Epithelial cell of esophagus (primary cell): Measurements from ENCODE around the gene OLA1.

Experiments used
- DNase-seq: peaks from one replicate; pipeline ENCODE4 v3.0.0; 2010; ENCODE audit warnings: low read depth
- H3K4me3 ChIP-seq: 2 replicates; pipeline ENCODE4 v1.5.1; 2011; ENCODE audit warnings: mild to moderate bottlenecking, low read length, control low read depth
- TF ChIP-seq, protein P1 (sequence below): IDR thresholded peaks from 2 replicates; pipeline ENCODE4 v1.5.1; 2011; ENCODE audit warnings: low read depth, mild to moderate bottlenecking, low read length, control low read depth, inconsistent platforms; ENCODE audit not compliant: insufficient read depth; ENCODE audit errors: missing control alignments

Gene OLA1

GRCh38 chr2:174054926-174055325 lies 193.4 kb downstream of the OLA1 start:
- TF ChIP-seq, protein P1, sequence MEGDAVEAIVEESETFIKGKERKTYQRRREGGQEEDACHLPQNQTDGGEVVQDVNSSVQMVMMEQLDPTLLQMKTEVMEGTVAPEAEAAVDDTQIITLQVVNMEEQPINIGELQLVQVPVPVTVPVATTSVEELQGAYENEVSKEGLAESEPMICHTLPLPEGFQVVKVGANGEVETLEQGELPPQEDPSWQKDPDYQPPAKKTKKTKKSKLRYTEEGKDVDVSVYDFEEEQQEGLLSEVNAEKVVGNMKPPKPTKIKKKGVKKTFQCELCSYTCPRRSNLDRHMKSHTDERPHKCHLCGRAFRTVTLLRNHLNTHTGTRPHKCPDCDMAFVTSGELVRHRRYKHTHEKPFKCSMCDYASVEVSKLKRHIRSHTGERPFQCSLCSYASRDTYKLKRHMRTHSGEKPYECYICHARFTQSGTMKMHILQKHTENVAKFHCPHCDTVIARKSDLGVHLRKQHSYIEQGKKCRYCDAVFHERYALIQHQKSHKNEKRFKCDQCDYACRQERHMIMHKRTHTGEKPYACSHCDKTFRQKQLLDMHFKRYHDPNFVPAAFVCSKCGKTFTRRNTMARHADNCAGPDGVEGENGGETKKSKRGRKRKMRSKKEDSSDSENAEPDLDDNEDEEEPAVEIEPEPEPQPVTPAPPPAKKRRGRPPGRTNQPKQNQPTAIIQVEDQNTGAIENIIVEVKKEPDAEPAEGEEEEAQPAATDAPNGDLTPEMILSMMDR, result no peak
- no peak for DNase-seq
- H3K4me3 ChIP-seq, result no peak overlapping the region

DNA sequence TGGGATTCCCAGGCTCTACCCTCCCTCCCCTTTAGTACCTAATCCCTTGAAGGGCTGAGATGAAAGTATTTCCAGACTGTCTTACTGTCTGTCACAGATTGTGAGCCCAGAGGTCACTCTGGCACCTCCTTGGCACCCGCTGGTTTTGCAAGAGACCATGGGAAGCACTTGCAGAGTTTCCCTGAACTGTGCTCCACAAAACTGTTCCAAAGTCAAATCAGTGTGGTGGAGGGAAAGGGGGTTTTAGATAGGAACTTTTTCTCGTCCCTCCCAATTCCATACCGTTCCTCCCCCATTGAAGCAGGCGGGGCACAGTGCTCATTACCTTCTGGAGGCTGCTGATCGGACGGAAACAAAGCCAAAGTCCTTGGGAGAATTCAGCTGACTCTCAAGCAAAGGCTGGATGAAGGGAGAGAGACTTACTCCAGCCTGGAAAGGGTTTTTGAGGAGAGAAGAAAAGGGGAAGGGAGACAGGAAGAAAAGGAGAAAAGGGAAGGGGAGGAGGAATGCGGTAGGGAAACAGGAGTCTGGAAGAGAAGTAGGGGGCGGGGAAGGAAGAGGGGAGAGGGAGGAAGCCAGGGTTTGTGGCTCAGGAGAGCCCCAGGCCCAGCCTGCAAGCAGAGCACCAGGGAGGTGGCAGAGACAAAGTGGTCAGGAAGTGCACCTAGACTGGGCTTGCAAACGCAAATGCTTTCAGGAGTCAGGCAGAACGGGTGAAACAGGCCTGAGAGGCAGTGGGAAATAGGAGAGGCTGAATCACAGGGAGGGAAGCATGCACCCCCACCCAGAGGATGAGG lies 194.8 kb downstream of the OLA1 start:
- peak; percentile 80 for DNase-seq
- TF ChIP-seq, protein P1, result no peak
- H3K4me3 ChIP-seq, result no peak overlapping the region

- TF ChIP-seq, protein P1, result no peak
- no peak for DNase-seq
- H3K4me3 ChIP-seq, result no peak overlapping the region
Observed at GRCh38 chr2:174052584-174052976, 195.8 kb downstream of the OLA1 start.

DNA sequence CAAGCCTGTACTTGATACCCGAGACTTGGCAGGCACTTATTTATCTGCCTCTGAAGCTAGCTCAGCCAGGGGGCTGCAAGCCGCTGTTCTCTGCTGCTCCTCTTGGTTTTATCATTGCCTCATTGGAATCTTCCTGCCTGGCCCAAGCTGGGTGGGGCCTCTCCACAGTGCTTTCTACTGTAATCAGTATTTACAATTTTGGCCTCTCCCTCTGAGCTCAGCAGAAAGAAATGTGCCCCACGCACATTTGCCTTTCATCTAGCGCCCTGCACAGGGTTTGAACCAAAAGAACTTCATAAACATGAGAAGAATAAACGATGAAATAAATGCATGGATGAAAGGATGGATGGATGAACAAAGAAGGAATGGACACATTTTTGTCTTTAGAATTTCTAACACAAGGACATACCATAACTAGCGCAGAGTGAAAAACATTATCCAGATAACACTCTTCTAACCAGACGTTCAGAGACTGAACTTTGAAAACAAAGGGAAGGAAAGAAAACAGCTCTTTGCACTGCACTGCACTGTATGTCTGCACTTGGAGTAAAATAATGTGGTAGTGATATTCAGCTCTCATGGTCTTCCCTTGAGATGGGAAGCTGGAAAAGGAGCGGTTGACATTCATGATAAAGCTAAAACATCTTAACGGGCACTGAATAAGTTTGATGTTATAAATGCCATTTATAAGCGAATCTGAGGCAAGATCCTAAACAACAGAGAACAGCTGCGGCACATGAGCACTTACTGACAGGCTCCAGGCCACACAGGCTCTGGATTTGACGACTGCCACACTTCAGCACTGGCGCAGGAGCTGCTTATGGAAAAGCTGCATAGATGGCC lies 196.4 kb downstream of the OLA1 start:
- DNase-seq, result peak; percentile 80
- no peak overlapping the region for H3K4me3 ChIP-seq

DNA sequence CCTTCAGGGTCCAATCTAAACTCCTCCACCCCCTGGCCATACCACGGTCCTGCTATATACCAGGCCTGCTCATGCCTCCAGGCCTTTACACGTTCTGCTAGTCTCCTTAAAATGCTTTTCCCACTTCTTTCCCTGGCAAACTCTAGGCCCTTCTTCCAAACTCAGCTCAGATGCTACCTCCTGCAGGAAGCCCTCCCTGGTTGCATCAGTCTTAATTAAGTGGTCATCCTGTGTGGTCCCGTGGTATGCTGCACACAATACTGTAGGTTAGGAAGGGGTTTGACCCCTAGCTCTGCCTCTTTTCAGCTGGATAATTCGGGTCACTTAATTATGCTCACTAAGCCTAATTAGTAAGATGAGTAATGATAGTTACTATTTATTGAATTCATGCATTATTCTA lies 197.3 kb downstream of the OLA1 start:
- TF ChIP-seq, protein P1, result no peak
- no peak overlapping the region for H3K4me3 ChIP-seq
- no peak for DNase-seq

More for the DNA sequence above, 196.4 kb downstream of the OLA1 start:
- TF ChIP-seq, protein P1, result no peak

DNA sequence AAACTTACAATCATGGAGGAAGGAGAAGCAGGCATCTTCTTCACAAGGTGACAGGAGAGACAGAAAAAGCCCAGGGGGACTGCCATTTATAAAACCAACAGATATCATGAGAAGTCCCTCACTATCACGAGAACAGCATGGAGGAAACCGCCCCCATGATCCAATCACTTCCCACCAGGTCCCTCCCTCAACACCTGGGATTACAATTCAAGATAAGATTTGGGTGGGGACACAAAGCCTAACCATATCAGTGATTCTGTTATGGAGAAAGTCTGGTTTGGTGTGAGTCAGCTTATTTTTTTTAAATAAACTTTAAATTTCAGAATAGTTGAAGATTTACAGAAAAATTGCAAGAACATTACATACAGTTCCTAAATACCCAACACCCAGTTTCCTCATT lies 198.4 kb downstream of the OLA1 start:
- no peak overlapping the region for H3K4me3 ChIP-seq
- TF ChIP-seq, protein P1, result no peak
- no peak for DNase-seq
